Activated CD8-positive, alpha-beta T cell treated with anti-CD3 and anti-CD28 coated beads, Interleukin-2, amount 10 ng/mL, durations not matched to agents 7 days and 5 days (primary cell): ENCODE results near the gene CTXN3. TPM values are rescaled to one million over a fixed set of nuclear protein-coding genes. Genes with fewer than 3 reads are reported as not detected.

Experiments used
- ATAC-seq: fragments of 150-1000 bp; cut with Tn5 transposase; one replicate; pipeline ENCODE4 v1.10.0; 2021; ENCODE audit warnings: moderate library complexity
- CTCF ChIA-PET: fragments of 350-600 bp; sonication (Branson Sonifier 250); formaldehyde crosslinking; loops from one replicate; lab custom pipeline; 2021; ENCODE audit warnings: antibody characterized with exemption; lab: Charles Lee
- POLR2A ChIA-PET: fragments of 350-600 bp; sonication (Branson Sonifier 250); formaldehyde crosslinking; loops from one replicate; lab custom pipeline; 2021; ENCODE audit warnings: antibody characterized with exemption; lab: Charles Lee
- DNase-seq: peaks from one replicate; pipeline ENCODE4 v3.0.0-alpha.2; 2020
- H3K27ac Mint-ChIP-seq: one replicate; pipeline ENCODE4 v1.8.0; 2021; ENCODE audit warnings: mild to moderate bottlenecking, mixed read lengths
- H3K27me3 Mint-ChIP-seq: one replicate; pipeline ENCODE4 v1.8.0; 2021; ENCODE audit warnings: low read depth, mixed read lengths
- H3K36me3 Mint-ChIP-seq: one replicate; pipeline ENCODE4 v1.8.0; 2021; ENCODE audit warnings: low read depth, mixed read lengths
- H3K4me1 Mint-ChIP-seq: one replicate; pipeline ENCODE4 v1.8.0; 2021; ENCODE audit warnings: low read depth, mixed read lengths
- H3K4me3 Mint-ChIP-seq: one replicate; pipeline ENCODE4 v1.8.0; 2021; ENCODE audit warnings: mild to moderate bottlenecking, mixed read lengths
- H3K9me3 Mint-ChIP-seq: one replicate; pipeline ENCODE4 v1.8.0; 2022; ENCODE audit warnings: mixed read lengths; ENCODE audit not compliant: insufficient read depth
- total RNA-seq, 2 experiments: library from RNA; stranded (reverse); gene quantifications; one replicate each; pipeline ENCODE4 v1.2.3, GENCODE V29; 2021

CTXN3 gene
- total RNA-seq, result not detected

- Mint-ChIP-seq H3K4me3 (no peak within 1 kb of the TSS), H3K4me1 (no peaks in the 10 kb centered on the region), H3K36me3 (no peaks in the 10 kb centered on the region), H3K27ac (no peak within 1 kb of the TSS), H3K9me3 (no peaks in the 10 kb centered on the region), H3K27me3 (peaks cover 2% of the 10 kb centered on the region)
- ChIA-PET CTCF (interaction anchor here (0.7 to 1.1 kb wide), 2 partner anchors 85 to 387 kb away, joined by 3 read pairs; no protein-coding TSS in a partner anchor), POLR2A (no interaction called here)
- DNase-seq (no peak), ATAC-seq (no peak)
Measured at GRCh38 chr5:127649018-127649439, at the start of gene CTXN3. Gene CTXN3 (plus strand): TSS chr5:127649082. CDS start chr5:127657522, 8,440 bp downstream.

- peaks cover 7% of the 10 kb centered on the region for H3K4me1 Mint-ChIP-seq
- no peaks in the 10 kb centered on the region for H3K9me3 Mint-ChIP-seq
- no peak overlapping the region for H3K4me3 Mint-ChIP-seq
- no peaks in the 10 kb centered on the region for H3K36me3 Mint-ChIP-seq
- H3K27me3 Mint-ChIP-seq, result peaks cover 9% of the 10 kb centered on the region
- no peak overlapping the region for H3K27ac Mint-ChIP-seq
- ChIA-PET CTCF (interaction anchor here (1.0 kb wide), 1 partner anchor 35 kb away, joined by 3 read pairs; no protein-coding TSS in a partner anchor), POLR2A (no interaction called here)
- no peak for ATAC-seq
- no peak for DNase-seq
Measured at GRCh38 chr5:127599320-127599719, 49.6 kb upstream of the CTXN3 start.

- ChIA-PET POLR2A (no interaction called here), CTCF (interaction anchor here (1.0 kb wide), 1 partner anchor 36 kb away, joined by 3 read pairs; no protein-coding TSS in a partner anchor)
- Mint-ChIP-seq H3K27me3 (peaks cover 9% of the 10 kb centered on the region), H3K27ac (no peak overlapping the region), H3K36me3 (no peaks in the 10 kb centered on the region), H3K4me3 (no peak overlapping the region), H3K4me1 (peaks cover 7% of the 10 kb centered on the region), H3K9me3 (no peaks in the 10 kb centered on the region)
- no peak for DNase-seq
- ATAC-seq, result no peak
Measured at GRCh38 chr5:127599847-127600246, 49.0 kb upstream of the CTXN3 start.

GRCh38 chr5:127601111-127601510 is 47.8 kb upstream of the CTXN3 start:
- ChIA-PET CTCF (no interaction called here), POLR2A (no interaction called here)
- H3K27me3 Mint-ChIP-seq, result peaks cover 9% of the 10 kb centered on the region

GRCh38 chr5:127601601-127602000 is 47.3 kb upstream of the CTXN3 start:
- Mint-ChIP-seq H3K27me3 (peaks cover 9% of the 10 kb centered on the region), H3K4me1 (no peaks in the 10 kb centered on the region), H3K4me3 (no peak overlapping the region), H3K9me3 (no peaks in the 10 kb centered on the region), H3K27ac (no peak overlapping the region), H3K36me3 (no peaks in the 10 kb centered on the region)
- no peak for ATAC-seq
- POLR2A ChIA-PET, result no interaction called here
- DNase-seq, result no peak
- CTCF ChIA-PET, result no interaction called here

More at GRCh38 chr5:127601111-127601510, 47.8 kb upstream of the CTXN3 start:
- no peaks in the 10 kb centered on the region for H3K9me3 Mint-ChIP-seq
- ATAC-seq, result no peak
- H3K27ac Mint-ChIP-seq, result no peak overlapping the region
- H3K4me3 Mint-ChIP-seq, result no peak overlapping the region
- H3K36me3 Mint-ChIP-seq, result no peaks in the 10 kb centered on the region
- DNase-seq, result no peak
- peaks cover under 1% of the 10 kb centered on the region for H3K4me1 Mint-ChIP-seq

GRCh38 chr5:127602481-127602880 is 46.4 kb upstream of the CTXN3 start:
- peaks cover 7% of the 10 kb centered on the region for H3K27me3 Mint-ChIP-seq
- ChIA-PET CTCF (no interaction called here), POLR2A (no interaction called here)
- no peak for DNase-seq
- no peak overlapping the region for H3K4me3 Mint-ChIP-seq
- H3K9me3 Mint-ChIP-seq, result no peaks in the 10 kb centered on the region
- no peaks in the 10 kb centered on the region for H3K36me3 Mint-ChIP-seq
- H3K27ac Mint-ChIP-seq, result no peak overlapping the region
- no peaks in the 10 kb centered on the region for H3K4me1 Mint-ChIP-seq
- ATAC-seq, result no peak

- H3K27me3 Mint-ChIP-seq, result peaks cover 7% of the 10 kb centered on the region
- DNase-seq, result no peak
- no peaks in the 10 kb centered on the region for H3K9me3 Mint-ChIP-seq
- no peaks in the 10 kb centered on the region for H3K4me1 Mint-ChIP-seq
- ChIA-PET CTCF (interaction anchor here (1.3 kb wide), 1 partner anchor 39 kb away, joined by 3 read pairs; no protein-coding TSS in a partner anchor), POLR2A (no interaction called here)
- H3K27ac Mint-ChIP-seq, result no peak overlapping the region
- H3K4me3 Mint-ChIP-seq, result no peak overlapping the region
- no peak for ATAC-seq
- no peaks in the 10 kb centered on the region for H3K36me3 Mint-ChIP-seq
Measured at GRCh38 chr5:127602896-127603844, 45.7 kb upstream of the CTXN3 start.

- CTCF ChIA-PET, result interaction anchor here (1.3 kb wide), 1 partner anchor 593 kb away, joined by 3 read pairs; no protein-coding TSS in a partner anchor
- no peak for DNase-seq
- POLR2A ChIA-PET, result no interaction called here
- Mint-ChIP-seq H3K9me3 (no peaks in the 10 kb centered on the region), H3K27ac (no peak overlapping the region), H3K4me3 (no peak overlapping the region), H3K36me3 (no peaks in the 10 kb centered on the region), H3K4me1 (no peaks in the 10 kb centered on the region), H3K27me3 (peaks cover 2% of the 10 kb centered on the region)
- ATAC-seq, result no peak
Measured at GRCh38 chr5:127608077-127608660, 40.7 kb upstream of the CTXN3 start.

- Mint-ChIP-seq H3K9me3 (no peaks in the 10 kb centered on the region), H3K27ac (no peak overlapping the region), H3K4me1 (no peaks in the 10 kb centered on the region)
Measured at GRCh38 chr5:127609011-127609410, 39.9 kb upstream of the CTXN3 start.

GRCh38 chr5:127609957-127610356 is 38.9 kb upstream of the CTXN3 start:
- peaks cover 2% of the 10 kb centered on the region for H3K27me3 Mint-ChIP-seq
- POLR2A ChIA-PET, result no interaction called here

More at GRCh38 chr5:127609011-127609410, 39.9 kb upstream of the CTXN3 start:
- H3K4me3 Mint-ChIP-seq, result no peak overlapping the region
- DNase-seq (no peak), ATAC-seq (no peak)
- no peaks in the 10 kb centered on the region for H3K36me3 Mint-ChIP-seq
- H3K27me3 Mint-ChIP-seq, result peaks cover 2% of the 10 kb centered on the region
- POLR2A ChIA-PET, result no interaction called here
- CTCF ChIA-PET, result no interaction called here

GRCh38 chr5:127612441-127613141 is 36.3 kb upstream of the CTXN3 start:
- Mint-ChIP-seq H3K4me1 (no peaks in the 10 kb centered on the region), H3K27ac (no peak overlapping the region), H3K9me3 (no peaks in the 10 kb centered on the region), H3K4me3 (no peak overlapping the region), H3K27me3 (peaks cover 2% of the 10 kb centered on the region), H3K36me3 (no peaks in the 10 kb centered on the region)
- DNase-seq, result no peak
- CTCF ChIA-PET, result no interaction called here
- no peak for ATAC-seq
- POLR2A ChIA-PET, result no interaction called here

More at GRCh38 chr5:127609957-127610356, 38.9 kb upstream of the CTXN3 start:
- H3K4me1 Mint-ChIP-seq, result no peaks in the 10 kb centered on the region
- no peaks in the 10 kb centered on the region for H3K9me3 Mint-ChIP-seq
- H3K36me3 Mint-ChIP-seq, result no peaks in the 10 kb centered on the region
- no peak for DNase-seq
- H3K27ac Mint-ChIP-seq, result no peak overlapping the region
- CTCF ChIA-PET, result no interaction called here
- ATAC-seq, result no peak
- no peak overlapping the region for H3K4me3 Mint-ChIP-seq
